CD4-positive, alpha-beta T cell treated with Interleukin-15 for 4 hours (primary cell): Measurements from ENCODE around the gene REXO5.
"Not testable (repeated sequence)": the region's sequence is repeated elsewhere in the genome, so short reads cannot be mapped to it uniquely, and the experiment has no call there.

ENCODE experiments used
- DNase-seq: peaks from one replicate; pipeline ENCODE4 v3.0.0-alpha.2; 2020; ENCODE audit warnings: low spot score

The REXO5 gene

DNA sequence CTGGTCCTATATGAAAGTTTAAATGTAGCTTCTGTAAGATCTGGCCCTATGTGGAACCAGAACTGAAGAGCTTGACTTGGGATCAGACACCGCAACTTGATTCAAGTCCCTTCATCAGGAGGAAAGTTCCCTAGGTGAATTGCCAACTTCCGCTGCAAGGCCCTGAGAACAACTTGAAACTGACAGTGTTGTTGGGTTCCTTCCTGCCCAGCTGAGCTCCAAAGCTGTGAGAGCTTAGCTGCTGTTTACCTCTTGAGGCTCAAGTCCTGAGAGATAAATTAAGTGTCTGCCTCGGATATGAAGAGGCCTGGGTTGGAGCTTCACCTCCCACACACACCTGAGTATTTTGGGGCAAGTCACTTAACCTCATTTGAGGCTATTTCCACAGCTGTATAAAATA, 44.7 kb downstream of the REXO5 start:
- DNase-seq: no peak

DNA sequence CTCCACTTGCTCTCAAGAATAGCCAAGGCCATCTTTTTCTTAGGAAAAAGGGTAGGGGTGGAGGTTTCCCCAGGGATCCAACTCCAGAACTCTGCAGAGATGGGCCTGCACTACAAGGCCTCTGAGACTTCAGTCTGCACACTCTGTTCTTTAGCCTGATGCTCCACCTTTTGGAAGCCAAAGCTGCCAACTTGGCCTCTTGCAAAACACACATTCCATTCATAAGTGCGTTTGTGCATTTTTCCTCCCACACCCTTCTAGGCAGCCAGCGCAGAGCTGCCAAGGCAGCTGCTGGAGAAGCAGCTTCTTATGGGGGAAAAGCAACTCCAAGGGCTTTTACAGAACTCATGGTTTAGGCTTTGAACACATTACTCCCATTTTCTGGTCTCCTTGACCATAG, 45.3 kb downstream of the REXO5 start:
- no peak for DNase-seq

DNA sequence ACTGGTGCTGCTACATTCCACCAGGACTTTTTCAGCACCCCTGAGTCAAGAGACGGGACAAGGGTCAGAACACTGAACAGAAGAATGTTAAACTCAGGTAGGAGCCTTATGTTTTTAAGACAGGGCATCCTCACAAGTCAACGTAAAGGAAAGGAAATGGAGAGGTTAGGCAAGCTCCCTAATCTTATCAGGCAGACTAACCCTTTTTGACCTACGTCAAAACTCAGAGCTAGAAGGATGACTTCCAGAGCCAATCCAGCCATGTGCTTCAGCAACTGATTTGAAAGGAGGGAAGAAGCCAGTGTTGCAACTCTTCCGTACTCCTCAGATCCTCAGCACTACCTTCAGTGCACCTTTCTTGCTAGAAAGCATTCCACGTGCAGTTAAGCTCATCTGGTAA, 46.8 kb downstream of the REXO5 start:
- no peak for DNase-seq

DNA sequence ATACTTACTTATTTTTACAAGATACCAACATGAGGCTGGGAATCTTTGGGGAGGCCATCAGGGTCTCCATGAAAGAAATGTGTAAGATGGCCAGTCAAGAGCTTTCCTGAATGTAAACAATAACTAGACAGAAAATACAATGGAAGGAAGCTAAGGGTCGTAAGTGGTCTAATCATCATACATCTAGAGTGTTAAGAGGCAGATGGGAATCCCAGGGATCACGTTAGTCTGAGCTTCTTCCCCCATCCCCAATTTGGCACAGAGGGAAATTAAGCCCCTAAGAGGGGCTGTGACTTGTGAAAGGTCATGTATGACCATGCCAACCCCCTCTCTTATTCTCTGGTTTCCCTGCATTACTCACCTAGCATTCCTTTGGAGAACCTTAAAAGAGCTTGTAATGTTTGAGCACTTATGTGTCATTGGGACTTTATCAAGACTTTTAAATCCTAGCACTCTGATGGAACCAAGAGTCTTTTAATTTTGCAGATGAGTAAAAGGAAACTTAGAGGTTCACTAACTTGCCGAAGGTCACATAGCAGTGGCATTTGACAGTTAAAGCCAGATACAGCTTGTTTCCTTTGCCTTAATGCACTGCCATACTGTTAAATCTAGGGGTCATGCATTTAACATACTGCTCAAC, 47.8 kb downstream of the REXO5 start:
- no peak for DNase-seq

DNA sequence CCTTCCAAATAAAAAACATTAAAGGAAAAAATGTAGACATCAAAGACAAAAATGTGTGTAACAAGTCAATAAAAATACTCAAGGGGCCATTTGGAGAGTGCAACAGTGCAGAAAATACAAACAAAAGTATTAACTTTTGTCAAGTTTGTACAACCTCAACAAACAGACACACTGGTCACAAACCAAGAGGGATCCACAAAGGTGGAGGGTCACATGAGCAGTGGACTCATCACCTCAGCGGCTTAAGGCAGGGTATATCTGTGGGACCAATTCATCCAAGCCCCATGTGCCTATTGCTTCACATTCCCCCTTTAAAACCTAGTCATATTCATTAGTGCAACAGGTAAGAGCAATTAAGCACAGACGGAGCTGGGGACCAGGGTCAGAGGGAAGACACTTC, 48.6 kb downstream of the REXO5 start:
- DNase-seq: no peak

DNA sequence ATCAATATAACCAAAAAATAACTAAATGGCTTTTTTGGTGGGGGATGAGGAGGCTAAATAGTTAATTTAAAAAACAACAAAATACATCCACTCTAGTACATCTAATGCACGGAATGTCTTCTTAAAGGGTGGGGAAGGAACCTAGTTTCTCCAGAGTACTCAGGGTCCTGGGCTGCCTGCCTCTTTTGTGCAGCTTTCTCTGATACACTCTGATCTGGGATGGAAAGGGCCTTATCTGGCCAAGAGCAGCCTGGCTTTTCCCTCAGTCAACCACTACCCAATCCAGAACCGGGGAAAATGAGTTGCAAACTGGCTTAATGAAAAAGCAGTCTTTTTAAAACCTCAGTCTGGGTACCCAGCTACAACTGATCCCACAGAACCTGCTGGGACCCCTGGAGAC, 51.0 kb downstream of the REXO5 start:
- no peak for DNase-seq

DNA sequence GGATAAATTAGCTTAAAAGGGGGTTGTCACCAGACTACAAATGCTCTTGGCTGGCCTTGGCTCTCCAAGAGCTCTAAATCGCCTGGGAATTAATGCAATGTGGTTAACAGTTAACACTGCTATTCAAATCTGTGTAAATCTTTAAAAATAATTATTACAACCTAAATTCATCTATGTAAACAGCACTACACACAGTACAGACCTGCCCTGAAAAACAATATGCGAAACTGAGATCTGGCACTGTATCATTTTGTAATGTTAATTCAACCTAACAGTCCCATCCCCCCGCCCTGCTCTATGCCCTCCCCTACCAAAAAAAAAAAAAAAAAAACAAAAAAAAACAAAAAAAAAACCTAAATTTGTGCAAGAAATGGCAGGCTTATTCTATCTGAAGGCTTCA, 52.9 kb downstream of the REXO5 start:
- no peak for DNase-seq

DNA sequence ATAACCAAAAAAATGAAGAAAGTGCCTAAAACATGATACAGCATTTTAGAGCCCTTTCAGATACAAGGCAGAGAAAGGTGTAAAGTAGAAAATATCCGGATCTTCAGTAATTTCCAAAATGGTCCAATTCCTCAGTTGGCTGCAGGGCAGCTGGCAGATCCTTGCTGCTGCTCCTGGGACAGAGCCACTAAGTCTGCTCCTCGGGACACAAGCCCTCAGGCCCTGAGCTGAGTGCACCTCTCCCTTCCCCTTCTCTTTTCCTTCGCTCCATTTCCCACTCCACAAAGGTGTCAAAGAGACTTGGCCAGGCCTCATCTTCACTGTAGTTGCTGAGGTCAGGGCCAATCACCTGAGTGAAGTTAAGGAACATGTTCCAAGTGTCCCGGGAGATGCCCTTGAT, 53.4 kb downstream of the REXO5 start:
- DNase-seq: no peak

DNA sequence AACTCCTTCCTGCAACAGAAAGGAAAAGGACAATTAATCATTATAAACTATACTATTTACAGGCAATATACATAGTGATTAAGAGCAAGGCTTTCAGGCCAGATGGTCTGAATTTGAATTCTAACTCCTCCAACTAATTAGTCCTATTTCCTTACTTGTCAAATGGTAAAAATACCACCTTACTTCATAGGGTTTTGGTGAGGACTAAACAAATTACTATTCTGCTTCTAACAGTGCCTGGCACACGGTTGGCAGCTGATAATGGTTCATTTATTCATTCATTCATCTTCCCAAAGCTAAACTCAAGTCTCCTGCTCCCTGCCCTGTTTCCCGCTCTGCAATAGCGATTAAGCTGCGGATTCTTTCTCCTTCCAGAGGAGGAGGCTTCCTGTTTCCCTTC, 54.0 kb downstream of the REXO5 start:
- no peak for DNase-seq

DNA sequence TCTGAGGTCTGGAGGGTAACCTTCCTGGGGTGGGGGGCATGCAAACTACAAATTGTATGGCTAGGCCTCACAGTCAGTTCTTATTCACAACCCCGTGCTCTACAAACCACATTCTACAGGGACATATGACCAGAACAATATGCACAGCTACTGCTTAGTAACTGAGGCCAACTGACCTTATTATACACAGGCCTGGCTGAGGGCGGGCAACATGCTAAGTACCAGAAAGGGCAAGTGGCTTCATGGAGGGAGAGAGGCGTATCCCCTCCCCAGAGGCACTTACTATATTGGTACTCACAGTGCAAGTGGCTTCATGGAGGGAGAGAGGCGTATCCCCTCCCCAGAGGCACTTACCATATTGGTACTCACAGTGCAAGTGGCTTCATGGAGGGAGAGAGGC, 54.7 kb downstream of the REXO5 start:
- not testable (repeated sequence) for DNase-seq

DNA sequence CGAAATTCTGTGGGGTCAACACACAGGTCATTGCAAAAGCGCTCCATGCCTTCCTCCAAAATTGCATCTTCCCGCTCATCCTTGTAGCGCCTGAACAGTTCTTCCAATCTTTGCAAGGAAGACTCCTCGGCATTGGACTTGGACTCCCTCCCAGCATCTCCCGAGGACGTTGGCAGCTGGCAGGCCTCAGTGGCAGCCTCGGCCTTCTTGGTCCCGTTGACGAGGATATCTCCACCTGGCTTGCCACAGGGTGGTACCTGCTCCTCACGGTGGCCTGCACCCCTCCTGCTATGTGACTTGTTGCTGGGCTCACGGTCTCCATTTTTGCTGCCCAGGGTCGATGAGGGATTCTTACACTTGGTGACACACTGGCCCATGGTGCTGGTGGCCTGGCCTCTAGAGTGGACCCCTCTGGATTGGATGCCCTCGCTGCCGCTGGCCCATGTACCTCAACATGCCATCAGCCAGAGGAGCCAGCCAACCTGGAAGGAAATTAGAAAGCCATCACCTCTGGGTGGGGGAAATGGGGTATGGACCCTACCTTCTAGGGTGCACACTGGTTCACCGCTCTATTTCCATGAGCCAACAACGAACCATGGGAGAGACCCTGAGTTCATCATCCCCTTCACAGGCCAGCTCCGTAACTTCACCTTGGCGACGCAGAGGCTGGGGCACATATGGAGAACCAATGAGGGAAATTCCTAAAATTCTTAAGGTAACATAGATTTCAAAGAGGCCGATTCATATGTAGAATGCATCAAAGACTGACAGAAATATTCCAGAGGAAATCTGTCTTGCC, 56.0 kb downstream of the REXO5 start:
- no peak for DNase-seq

DNA sequence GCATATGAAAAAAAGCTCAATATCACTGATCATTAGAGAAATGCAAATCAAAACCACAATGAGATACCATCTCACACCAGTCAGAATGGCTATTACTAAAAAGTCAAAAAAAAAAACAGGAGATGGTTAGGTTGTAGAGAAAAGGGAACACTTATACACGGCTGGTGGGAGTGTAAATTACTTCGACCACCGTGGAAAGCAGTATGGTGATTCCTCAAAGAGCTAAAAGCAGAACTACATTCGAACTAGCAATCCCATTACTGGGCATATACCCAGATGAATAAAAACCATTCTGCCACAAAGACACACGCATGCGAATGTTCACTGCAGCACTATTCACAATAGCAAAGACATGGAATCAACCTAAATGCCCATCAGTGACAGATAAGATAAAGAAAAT, 58.0 kb downstream of the REXO5 start:
- not testable (repeated sequence) for DNase-seq

DNA sequence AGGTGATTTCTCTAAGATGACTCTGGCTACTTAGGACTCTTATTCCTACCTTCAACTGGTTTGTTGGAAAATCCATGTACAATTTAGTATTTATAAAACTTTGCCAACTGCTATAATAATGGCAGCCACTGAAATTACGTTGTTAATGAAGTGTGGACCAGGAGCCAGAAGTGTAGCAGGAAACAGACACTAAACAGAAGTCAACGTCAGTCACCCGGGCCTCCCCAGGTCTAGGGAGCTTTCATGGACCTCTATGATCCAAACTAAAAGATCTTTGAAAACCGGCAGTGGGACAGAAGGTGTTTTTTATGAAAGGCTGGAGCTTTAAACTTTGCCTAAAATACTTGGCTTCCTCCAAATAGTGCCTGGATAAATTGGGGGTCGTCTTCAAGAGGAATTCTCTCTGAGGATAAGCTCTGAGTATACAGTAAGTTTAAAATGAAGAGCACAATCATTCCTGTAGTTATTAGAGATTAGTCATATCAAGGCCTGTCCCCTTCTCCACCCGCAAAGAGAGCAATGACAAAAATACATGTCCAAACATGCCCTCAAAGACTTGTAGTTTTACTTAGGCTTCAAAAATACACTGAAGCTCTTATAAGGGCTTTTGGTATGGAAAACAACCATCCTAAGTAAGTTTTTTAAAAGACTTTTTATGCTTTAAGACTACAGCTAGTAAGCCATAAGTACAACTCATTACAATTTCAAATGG, 59.2 kb downstream of the REXO5 start:
- no peak for DNase-seq

DNA sequence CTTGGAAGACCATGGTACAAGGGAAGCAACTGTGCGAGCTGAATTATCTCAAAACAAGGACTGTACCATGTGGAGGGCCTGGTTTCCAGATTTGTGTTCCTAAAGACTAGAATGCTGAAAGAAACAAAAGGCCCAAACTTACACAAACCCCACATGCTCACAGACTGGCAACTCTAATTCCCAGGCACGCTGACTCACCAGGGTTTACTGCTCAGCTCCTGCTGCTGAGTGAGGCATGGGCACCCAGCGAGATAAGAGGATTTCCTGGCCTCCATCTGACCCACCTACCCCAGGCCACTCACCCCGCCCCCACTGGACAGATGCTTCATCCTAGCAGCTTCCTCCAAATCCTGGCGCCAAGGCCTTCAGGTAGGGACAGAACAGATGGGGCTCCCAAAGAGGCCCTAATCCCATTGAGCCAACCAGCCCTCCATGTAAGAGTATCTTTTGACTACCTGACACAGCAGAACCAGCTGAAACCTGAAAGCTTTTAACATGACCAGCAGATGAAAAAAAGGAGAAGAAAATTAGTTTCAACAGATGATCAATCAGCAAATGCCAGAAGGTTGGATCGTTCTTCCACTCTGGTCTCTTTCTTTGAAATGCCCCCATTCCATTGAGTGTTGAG, 59.9 kb downstream of the REXO5 start:
- no peak for DNase-seq

DNA sequence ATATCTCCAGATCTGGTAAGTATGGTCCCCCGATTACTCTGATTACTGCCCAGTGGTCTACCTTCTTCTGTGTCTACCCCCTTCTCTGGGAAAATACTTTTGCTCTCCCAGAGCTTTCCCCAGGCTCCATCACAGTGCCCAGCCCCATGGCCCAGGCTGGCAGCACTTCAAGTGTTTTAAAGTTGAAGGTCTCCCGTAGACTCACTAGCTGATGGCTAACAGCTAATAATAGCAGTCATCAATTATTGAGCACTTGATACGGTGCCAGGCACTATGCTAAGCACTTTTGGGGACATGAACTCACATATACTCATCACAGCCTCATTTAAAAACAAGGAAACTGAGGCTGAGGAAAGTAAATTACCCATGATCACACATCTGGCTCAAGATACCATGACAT, 60.5 kb downstream of the REXO5 start:
- DNase-seq: no peak

DNA sequence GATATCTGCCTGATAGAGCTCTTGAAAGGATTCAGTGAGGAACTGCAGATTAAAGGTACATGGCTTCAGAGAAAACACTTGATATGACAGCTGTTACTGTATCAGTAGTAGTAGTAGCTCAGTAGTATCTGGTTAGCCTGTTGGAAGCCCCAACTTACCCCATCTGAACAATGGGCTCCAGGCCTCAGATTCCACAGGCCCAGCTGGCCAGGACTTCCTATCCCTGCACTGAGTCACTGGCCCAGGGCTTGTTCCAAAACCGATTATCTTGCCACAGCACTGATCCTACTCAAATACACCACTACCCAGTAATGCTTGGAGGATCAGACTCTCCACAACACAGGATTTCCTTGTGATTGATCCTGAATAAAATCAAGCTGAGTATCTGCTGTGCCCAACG, 61.3 kb downstream of the REXO5 start:
- no peak for DNase-seq

DNA sequence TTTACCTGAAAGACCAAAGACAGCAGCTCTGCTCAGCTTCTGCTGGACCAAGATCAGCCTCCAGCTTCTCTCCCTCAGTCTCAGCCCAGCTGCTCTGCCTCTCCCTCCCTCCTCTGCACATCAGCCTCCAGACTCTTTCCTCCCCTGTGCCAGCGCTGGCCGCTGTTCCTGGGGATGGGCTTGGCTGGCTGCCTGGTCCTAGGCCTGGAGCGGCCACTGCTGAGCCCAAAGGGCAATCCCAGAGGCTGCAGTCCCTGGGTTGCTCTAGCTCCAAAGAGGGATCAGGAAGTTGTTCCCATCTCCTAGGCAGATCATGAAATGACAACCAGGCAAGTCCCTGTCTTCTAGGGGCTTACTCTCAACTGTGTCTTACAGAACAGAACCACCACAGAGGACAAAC, 62.6 kb downstream of the REXO5 start:
- no peak for DNase-seq

DNA sequence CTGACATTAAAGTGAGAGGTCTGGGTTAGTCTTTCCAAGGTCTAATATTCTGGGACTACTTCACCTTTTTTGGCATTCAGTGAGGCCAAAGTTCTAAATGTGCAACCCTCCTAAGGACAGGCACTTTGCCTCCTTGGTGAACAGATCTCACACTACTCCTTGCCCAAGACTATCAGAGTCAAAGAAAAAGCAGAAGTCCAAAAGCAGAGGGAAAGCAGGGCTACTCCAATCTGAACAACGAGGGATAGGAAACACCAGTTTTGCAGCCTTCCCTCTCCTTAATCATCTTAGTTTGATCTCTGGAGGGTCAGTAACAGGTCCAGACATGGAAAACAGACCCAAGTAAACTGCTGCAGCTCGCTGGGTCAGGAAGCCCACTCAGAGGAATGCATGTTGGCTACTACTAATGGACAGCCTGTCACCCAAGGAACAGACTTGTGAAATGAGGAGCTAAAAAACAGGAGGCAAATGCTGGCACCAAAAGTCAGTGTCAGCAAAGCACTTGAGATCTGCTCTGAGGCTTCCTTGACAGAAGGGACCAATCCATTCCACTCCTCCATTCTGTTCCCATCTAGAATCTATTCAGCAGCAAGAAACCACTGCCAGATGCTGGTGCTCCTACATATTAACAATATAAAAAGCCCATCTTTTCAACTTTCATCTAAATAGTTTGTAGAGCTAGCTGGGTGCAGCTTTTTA, 63.9 kb downstream of the REXO5 start:
- DNase-seq: no peak

DNA sequence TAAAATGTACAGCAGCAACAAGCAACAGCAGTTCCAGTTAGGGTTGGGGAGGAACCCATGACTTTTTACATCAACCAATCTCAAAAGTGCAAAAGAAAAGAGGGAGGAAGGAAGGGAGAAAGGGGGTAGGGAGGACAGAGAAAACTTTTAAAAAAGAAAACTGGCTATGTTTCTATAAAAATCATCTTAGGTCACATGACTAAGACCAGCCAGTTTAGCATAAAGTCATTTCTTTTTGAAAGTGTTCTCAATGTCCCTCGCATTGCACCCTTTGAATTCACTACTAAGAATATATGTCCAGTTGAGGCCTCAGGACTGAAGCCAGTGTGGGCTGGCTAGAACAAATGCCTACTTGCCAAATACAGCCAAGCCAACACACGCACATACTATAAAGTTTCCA, 64.9 kb downstream of the REXO5 start:
- DNase-seq: no peak

DNA sequence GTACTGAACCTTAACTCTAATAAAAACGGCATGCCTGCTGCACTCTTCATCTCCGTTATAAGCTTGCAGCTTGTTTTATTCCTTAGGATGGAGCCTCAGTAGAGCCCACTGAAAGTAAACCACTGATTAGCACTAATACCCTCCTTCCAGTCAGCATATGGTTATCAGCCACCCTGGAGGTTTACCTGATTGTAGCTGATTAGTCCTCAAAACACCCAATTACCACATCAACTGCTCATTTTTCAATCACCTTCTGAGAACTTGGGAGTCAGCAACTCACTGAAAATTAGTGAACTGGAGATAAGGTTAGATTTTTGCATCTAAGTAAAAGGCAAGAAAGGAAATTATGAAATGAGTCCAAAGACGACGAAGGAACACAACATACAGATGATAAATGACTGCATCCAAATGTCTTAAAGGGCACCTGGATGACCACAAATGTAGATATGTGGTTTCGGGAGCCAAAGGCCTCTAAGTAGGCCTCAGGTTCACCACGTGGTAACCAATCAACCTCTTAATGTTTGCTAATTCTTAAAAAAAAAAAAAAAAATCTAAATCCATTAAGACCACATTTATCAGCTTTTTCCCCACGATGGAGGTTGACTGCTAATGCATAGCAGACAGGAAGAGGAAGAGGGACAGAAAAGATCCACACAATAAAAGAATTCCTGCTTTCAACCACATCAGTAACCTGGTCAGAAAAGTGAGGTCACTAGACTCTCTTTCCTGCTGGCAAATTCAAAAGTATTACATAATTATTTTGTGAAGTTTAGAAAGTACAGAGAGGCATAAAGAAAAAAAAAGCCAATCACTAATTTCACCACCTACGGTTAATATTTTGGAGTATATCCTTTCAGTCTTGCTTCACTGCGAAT, 65.9 kb downstream of the REXO5 start:
- DNase-seq: no peak

DNA sequence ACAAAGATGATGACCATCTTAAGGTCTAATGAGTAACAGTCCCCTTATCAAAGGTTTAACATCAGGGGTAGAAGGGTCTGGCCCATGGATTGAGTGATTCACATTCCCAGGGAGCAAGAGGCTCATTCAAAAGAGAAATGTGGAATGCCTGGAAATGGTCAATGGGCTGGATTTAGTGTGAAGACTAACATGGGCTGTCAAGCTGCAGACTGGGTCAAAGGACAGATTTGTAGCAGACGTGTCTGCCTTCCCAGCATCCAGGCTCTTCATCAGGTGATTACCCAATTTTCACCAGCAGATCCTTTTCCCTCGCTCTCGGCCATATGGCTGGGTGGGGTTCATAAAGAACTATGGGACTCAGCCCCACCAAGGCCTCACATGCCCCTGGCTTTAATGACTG, 67.0 kb downstream of the REXO5 start:
- no peak for DNase-seq
